ENCODE measurements around the gene SEL1L. TPM values are rescaled to one million over a fixed set of nuclear protein-coding genes. Genes with fewer than 3 reads are reported as not detected.

SEL1L gene
- total RNA-seq, 2 donors from 2014 or later, result 91.2 to 121 TPM

DNA sequence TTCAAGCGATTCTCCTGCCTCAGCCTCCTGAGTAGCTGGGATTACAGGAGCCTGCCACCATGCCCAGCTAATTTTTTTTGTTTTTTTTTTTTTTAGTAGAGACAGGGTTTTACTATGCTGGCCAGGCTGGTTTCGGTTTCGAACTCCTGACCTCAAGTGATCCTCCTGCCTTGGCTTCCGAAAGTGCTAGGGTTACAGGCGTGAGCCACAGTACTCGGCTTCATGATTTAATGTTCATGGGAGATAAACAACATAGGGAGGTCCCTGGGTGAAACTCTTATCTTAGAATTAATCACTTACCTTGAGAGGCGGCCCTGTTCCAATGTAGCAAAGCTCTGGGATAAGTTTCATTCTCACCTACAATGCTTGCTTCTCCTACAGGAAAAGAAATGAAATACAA is 48.3 kb downstream of the SEL1L start:
- intact Hi-C loops (cut with DNase I), result no loop called here
- no peaks in the 10 kb centered on the region for H3K9me3 ChIP-seq
- no peak overlapping the region for H3K27ac ChIP-seq
- TF ChIP-seq, protein P1, sequence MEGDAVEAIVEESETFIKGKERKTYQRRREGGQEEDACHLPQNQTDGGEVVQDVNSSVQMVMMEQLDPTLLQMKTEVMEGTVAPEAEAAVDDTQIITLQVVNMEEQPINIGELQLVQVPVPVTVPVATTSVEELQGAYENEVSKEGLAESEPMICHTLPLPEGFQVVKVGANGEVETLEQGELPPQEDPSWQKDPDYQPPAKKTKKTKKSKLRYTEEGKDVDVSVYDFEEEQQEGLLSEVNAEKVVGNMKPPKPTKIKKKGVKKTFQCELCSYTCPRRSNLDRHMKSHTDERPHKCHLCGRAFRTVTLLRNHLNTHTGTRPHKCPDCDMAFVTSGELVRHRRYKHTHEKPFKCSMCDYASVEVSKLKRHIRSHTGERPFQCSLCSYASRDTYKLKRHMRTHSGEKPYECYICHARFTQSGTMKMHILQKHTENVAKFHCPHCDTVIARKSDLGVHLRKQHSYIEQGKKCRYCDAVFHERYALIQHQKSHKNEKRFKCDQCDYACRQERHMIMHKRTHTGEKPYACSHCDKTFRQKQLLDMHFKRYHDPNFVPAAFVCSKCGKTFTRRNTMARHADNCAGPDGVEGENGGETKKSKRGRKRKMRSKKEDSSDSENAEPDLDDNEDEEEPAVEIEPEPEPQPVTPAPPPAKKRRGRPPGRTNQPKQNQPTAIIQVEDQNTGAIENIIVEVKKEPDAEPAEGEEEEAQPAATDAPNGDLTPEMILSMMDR (IDR thresholded peaks at IDR 0.05), result no peak
- H3K27me3 ChIP-seq, result no peaks in the 10 kb centered on the region
- H3K9ac ChIP-seq (ENCODE audit: low read depth in 2 of 2, low read length in 2 of 2), result no peak overlapping the region
- no peak for DNase-seq
- no peak overlapping the region for H3K4me3 ChIP-seq
- H3K4me1 ChIP-seq, result no peaks in the 10 kb centered on the region
- peaks cover 6% of the 10 kb centered on the region for H3K36me3 ChIP-seq

DNA sequence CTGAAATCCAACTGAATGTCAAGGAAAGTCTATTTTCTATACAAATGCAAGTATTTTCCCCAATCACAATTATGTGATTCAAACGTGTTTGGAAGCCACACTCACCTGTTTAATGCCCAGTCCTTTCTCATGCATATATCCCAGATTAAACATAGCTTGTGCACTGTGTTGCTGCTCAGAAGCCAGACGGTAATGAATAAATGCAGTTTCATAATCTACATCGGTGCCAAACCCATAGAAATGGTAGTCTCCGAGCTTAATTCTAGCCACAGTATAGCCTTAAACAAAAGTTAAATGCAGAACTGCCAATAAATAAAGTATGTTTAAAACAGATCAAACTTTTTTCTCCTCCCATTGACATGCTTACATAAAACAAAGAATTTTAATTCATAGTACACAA is 49.5 kb downstream of the SEL1L start:
- Histone ChIP-seq H3K27me3 (no peaks in the 10 kb centered on the region), H3K9ac (ENCODE audit: low read depth in 2 of 2, low read length in 2 of 2) (no peak overlapping the region), H3K27ac (no peak overlapping the region), H3K9me3 (no peaks in the 10 kb centered on the region), H3K4me1 (no peaks in the 10 kb centered on the region), H3K36me3 (peaks cover 10% of the 10 kb centered on the region), H3K4me3 (no peak overlapping the region)
- intact Hi-C loops (cut with DNase I), result no loop called here
- TF ChIP-seq, protein P1 (IDR thresholded peaks at IDR 0.05), result no peak
- DNase-seq, result no peak

DNA sequence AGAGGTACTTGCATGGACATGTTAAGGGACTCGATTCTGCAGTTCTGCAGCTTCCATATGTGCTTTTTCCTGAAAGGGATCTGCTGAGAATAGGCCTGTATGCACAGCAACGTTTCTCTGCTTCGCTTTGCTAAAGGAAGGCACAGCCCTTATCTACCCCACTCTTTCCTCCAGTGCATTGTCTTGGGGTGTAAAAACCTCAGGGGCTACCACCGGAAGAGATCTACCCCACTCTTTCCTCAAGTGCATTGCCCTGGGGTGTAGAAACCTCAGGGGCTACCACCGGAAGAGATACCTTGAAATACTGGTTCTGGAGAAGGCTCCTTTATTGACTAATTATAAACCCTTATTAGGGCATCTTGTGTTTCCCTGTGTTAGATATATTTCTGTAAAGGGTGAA is 52.9 kb downstream of the SEL1L start:
- Histone ChIP-seq H3K27ac (no peak overlapping the region), H3K9ac (ENCODE audit: low read depth in 2 of 2, low read length in 2 of 2) (no peak overlapping the region), H3K4me1 (no peaks in the 10 kb centered on the region), H3K27me3 (no peaks in the 10 kb centered on the region), H3K36me3 (peaks cover 20% of the 10 kb centered on the region), H3K9me3 (no peaks in the 10 kb centered on the region), H3K4me3 (no peak overlapping the region)
- intact Hi-C loops (cut with DNase I), result no loop called here
- TF ChIP-seq, protein P1 (IDR thresholded peaks at IDR 0.05), result no peak
- no peak for DNase-seq

DNA sequence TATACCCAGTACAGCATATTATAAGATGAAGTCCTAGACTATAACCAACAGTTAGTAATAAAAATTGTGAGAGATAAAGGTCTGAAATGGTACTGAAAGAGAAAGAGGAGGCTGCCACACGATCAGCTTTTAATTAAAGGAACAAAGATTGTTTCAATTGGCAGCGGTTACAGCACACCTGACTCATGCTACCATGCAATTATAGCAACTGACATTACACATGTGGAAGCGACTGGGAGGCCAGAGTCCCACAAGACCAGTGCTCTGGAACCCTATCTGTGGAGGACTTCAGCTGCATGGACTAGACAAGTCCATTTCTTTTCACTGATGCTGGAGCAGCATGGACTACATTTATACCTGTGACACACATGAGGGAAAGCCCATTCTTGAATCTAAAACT is 55.2 kb downstream of the SEL1L start:
- Histone ChIP-seq H3K27me3 (no peaks in the 10 kb centered on the region), H3K27ac (no peak overlapping the region), H3K4me1 (no peaks in the 10 kb centered on the region), H3K36me3 (peaks cover 20% of the 10 kb centered on the region), H3K9ac (ENCODE audit: low read depth in 2 of 2, low read length in 2 of 2) (no peak overlapping the region), H3K4me3 (no peak overlapping the region), H3K9me3 (no peaks in the 10 kb centered on the region)
- TF ChIP-seq, protein P1 (IDR thresholded peaks at IDR 0.05), result no peak
- intact Hi-C loops (cut with DNase I), result no loop called here
- DNase-seq, result no peak

DNA sequence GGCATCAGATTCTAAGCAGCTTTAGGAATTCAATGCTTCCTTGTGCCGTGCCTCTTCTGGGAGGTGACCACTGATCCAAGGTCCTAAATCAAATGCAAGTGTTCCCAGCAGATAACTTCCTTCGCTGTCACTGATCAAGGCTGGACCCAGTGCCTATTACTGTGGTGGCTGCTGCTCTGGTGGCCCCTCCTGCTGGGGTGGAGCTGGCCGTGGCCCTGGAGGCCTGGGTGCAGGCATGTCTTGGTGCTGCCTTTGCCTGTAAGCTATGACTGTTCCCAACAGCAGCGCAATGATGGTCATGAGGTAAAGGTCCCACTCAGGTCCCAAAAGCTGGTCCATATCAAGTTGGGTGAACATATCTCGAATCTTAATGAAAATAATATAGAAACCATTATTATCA is 56.8 kb downstream of the SEL1L start:
- Histone ChIP-seq H3K27me3 (no peaks in the 10 kb centered on the region), H3K9me3 (no peaks in the 10 kb centered on the region), H3K9ac (ENCODE audit: low read depth in 2 of 2, low read length in 2 of 2) (no peak overlapping the region), H3K4me3 (no peak overlapping the region), H3K4me1 (no peaks in the 10 kb centered on the region), H3K36me3 (peaks cover 20% of the 10 kb centered on the region), H3K27ac (no peak overlapping the region)
- TF ChIP-seq, protein P1 (IDR thresholded peaks at IDR 0.05), result no peak
- no peak for DNase-seq
- intact Hi-C loops (cut with DNase I), result no loop called here

All from colonic mucosa (tissue), 4 donors.